ENCODE data around the gene NPAS1.

Gene NPAS1

GRCh38 chr19:47082493-47082892 lies 62.9 kb downstream of the NPAS1 start:
- DNase-seq, result no peak

GRCh38 chr19:47084879-47085439 lies 65.3 kb downstream of the NPAS1 start:
- no peak for DNase-seq

GRCh38 chr19:47086280-47086679 lies 66.6 kb downstream of the NPAS1 start:
- no peak for DNase-seq

GRCh38 chr19:47089767-47090350 lies 70.2 kb downstream of the NPAS1 start:
- DNase-seq, result no peak

- DNase-seq, result no peak
Measured at GRCh38 chr19:47093254-47093653, 73.6 kb downstream of the NPAS1 start.

GRCh38 chr19:47093841-47094240 lies 74.2 kb downstream of the NPAS1 start:
- DNase-seq, result peak in 1 of 2 donors; percentile 8

- peak; percentile 16 to 57 for DNase-seq
Measured at GRCh38 chr19:47094557-47095475, 75.2 kb downstream of the NPAS1 start.
